H1 (cell line): ENCODE results near the gene HTR3B. TPM values are rescaled to one million over a fixed set of nuclear protein-coding genes. Genes with fewer than 3 reads are reported as not detected.

ENCODE experiments used
- CTCF ChIA-PET: fragments of 300-600 bp; sonication (Branson Sonifier 250); formaldehyde crosslinking; loops from one replicate; lab custom pipeline; 2021; ENCODE audit not compliant: partially characterized antibody; lab: Charles Lee
- POLR2A ChIA-PET: fragments of 300-600 bp; sonication (Branson Sonifier 250); formaldehyde crosslinking; loops from one replicate; lab custom pipeline; 2021; ENCODE audit warnings: inconsistent platforms; ENCODE audit not compliant: partially characterized antibody; lab: Charles Lee
- DNase-seq, 2 experiments: peaks; one replicate each; pipeline versions ENCODE4 v3.0.0 to v3.0.0-alpha.2; 2010 to 2022; ENCODE audit warnings: low spot score in 2 of 2, low read depth in 1 of 2, mixed read lengths in 1 of 2
- FAIRE-seq: peaks from 2 replicates; lab custom pipeline; 2011; peaks lifted over from hg19 to GRCh38; lab: Jason Lieb, UNC
- H2AFZ ChIP-seq: 2 replicates; pipeline ENCODE4 v1.8.1; 2012; ENCODE audit warnings: low read length, inconsistent platforms
- H2AK5ac ChIP-seq: 2 replicates; pipeline ENCODE4 v1.6.1; 2013; ENCODE audit warnings: low read depth, low read length
- H2BK120ac ChIP-seq: replicated peaks from 2 replicates; pipeline ENCODE3; 2013; ENCODE audit warnings: low read depth, low read length, inconsistent platforms
- H2BK12ac ChIP-seq: 2 replicates; pipeline ENCODE4 v1.6.1; 2013; ENCODE audit warnings: low read depth, low read length
- H2BK15ac ChIP-seq: 2 replicates; pipeline ENCODE4 v1.6.1; 2013; ENCODE audit warnings: low read length
- H2BK20ac ChIP-seq: 2 replicates; pipeline ENCODE4 v1.6.1; 2013; ENCODE audit warnings: low read length
- H2BK5ac ChIP-seq: 2 replicates; pipeline ENCODE4 v1.6.1; 2013; ENCODE audit warnings: low read depth, low read length
- H3K14ac ChIP-seq: 2 replicates; pipeline ENCODE4 v1.6.1; 2013; ENCODE audit warnings: inconsistent platforms; ENCODE audit not compliant: insufficient read length
- H3K18ac ChIP-seq: 2 replicates; pipeline ENCODE4 v1.6.1; 2013; ENCODE audit warnings: low read length; ENCODE audit errors: extremely low read depth
- H3K23ac ChIP-seq: 2 replicates; pipeline ENCODE4 v1.6.1; 2013; ENCODE audit warnings: inconsistent platforms; ENCODE audit not compliant: insufficient read length
- H3K23me2 ChIP-seq: 2 replicates; pipeline ENCODE4 v1.6.1; 2013; ENCODE audit warnings: low read depth, low read length
- H3K27ac ChIP-seq: 2 replicates; pipeline ENCODE4 v1.6.1; 2011; ENCODE audit warnings: low read depth, low read length, inconsistent platforms
- H3K27me3 ChIP-seq, 4 experiments: replicated peaks in 1 of 4; 1 replicate in 1 of 4; 2 replicates in 3 of 4; pipeline versions ENCODE4 v1.6.1 to v1.8.1; 2011 to 2013; ENCODE audit warnings: low read length in 3 of 4, mild to moderate bottlenecking in 3 of 4, inconsistent platforms in 2 of 4, mixed read lengths in 2 of 4, moderate library complexity in 1 of 4; ENCODE audit not compliant: control insufficient read depth in 3 of 4, insufficient read depth in 3 of 4; ENCODE audit errors: extremely low read depth in 1 of 4
- H3K36me3 ChIP-seq, 4 experiments: 2 replicates each; pipeline versions ENCODE4 v1.6.1 to v1.8.1; 2011 to 2013; ENCODE audit warnings: mild to moderate bottlenecking in 4 of 4, low read length in 3 of 4, moderate library complexity in 2 of 4, control low read depth in 1 of 4, inconsistent platforms in 1 of 4; ENCODE audit not compliant: insufficient read depth in 4 of 4, control insufficient read depth in 2 of 4
- H3K4ac ChIP-seq: replicated peaks from 2 replicates; pipeline ENCODE3; 2013; ENCODE audit warnings: low read length, low read depth, mixed read lengths, inconsistent platforms; ENCODE audit not compliant: insufficient read length
- H3K4me1 ChIP-seq, 4 experiments: replicated peaks in 1 of 4; 1 replicate in 1 of 4; 2 replicates in 3 of 4; pipeline versions ENCODE4 v1.6.1 to v1.8.1; 2011 to 2013; ENCODE audit warnings: low read length in 3 of 4, inconsistent platforms in 2 of 4, mixed read lengths in 1 of 4; ENCODE audit not compliant: insufficient read depth in 4 of 4, control insufficient read depth in 3 of 4
- H3K4me2 ChIP-seq, 2 experiments: 2 replicates each; pipeline versions ENCODE4 v1.6.1 to v1.8.1; 2011 to 2013; ENCODE audit warnings: low read depth in 2 of 2, low read length in 2 of 2, control low read depth in 1 of 2, inconsistent platforms in 1 of 2, mild to moderate bottlenecking in 1 of 2; ENCODE audit not compliant: insufficient read depth in 1 of 2
- H3K4me3 ChIP-seq, 4 experiments: fragments of 200-600, 300-600 bp in 1 of 4; sonication (generic), shearing (Covaris generic), sonication (Bioruptor Twin) in 1 of 4; 2 replicates each; pipeline versions ENCODE4 v1.5.1 to v1.8.1; 2011 to 2016; ENCODE audit warnings: low read length in 4 of 4, low read depth in 3 of 4, control low read depth in 2 of 4, inconsistent platforms in 2 of 4, mild to moderate bottlenecking in 2 of 4, mixed read lengths in 1 of 4, moderate library complexity in 1 of 4; ENCODE audit not compliant: insufficient read depth in 2 of 4; ENCODE audit errors: extremely low read depth in 1 of 4
- H3K56ac ChIP-seq: replicated peaks from 2 replicates; pipeline ENCODE3; 2013; ENCODE audit warnings: low read depth, mild to moderate bottlenecking, mixed read lengths, low read length, inconsistent platforms; ENCODE audit not compliant: insufficient read length
- H3K79me1 ChIP-seq: 2 replicates; pipeline ENCODE4 v1.6.1; 2013; ENCODE audit warnings: low read depth, low read length, control low read depth
- H3K79me2 ChIP-seq, 2 experiments: 2 replicates each; pipeline versions ENCODE4 v1.6.1 to v1.8.1; 2012 to 2013; ENCODE audit warnings: low read length in 2 of 2, mild to moderate bottlenecking in 2 of 2, inconsistent platforms in 1 of 2; ENCODE audit not compliant: insufficient read depth in 2 of 2, control insufficient read depth in 1 of 2
- H3K9ac ChIP-seq, 4 experiments: replicated peaks in 1 of 4; 1 replicate in 1 of 4; 2 replicates in 3 of 4; pipeline versions ENCODE4 v1.6.1 to v1.8.1; 2011 to 2013; ENCODE audit warnings: low read depth in 3 of 4, low read length in 3 of 4, control low read depth in 2 of 4, mild to moderate bottlenecking in 2 of 4, moderate library complexity in 2 of 4, inconsistent platforms in 1 of 4; ENCODE audit errors: extremely low read depth in 1 of 4
- H3K9me3 ChIP-seq, 2 experiments: 2 replicates each; pipeline versions ENCODE4 v1.6.1 to v1.8.1; 2012 to 2013; ENCODE audit warnings: mild to moderate bottlenecking in 2 of 2, moderate library complexity in 2 of 2, control low read depth in 1 of 2, inconsistent platforms in 1 of 2, low read depth in 1 of 2, low read length in 1 of 2, mixed read lengths in 1 of 2; ENCODE audit not compliant: insufficient read depth in 2 of 2
- H4K20me1 ChIP-seq, 2 experiments: replicated peaks in 1 of 2; 2 replicates each; pipeline versions ENCODE3 to v1.8.1; 2011 to 2013; ENCODE audit warnings: inconsistent platforms in 2 of 2, low read length in 2 of 2, mild to moderate bottlenecking in 1 of 2; ENCODE audit not compliant: insufficient read depth in 2 of 2, control insufficient read depth in 1 of 2
- H4K5ac ChIP-seq: 2 replicates; pipeline ENCODE4 v1.6.1; 2013; ENCODE audit warnings: low read length, low read depth, mixed read lengths, inconsistent platforms; ENCODE audit not compliant: insufficient read length
- H4K8ac ChIP-seq: 2 replicates; pipeline ENCODE4 v1.8.0; 2013; ENCODE audit warnings: mild to moderate bottlenecking, moderate library complexity, low read length, inconsistent platforms; ENCODE audit not compliant: insufficient read depth; ENCODE audit errors: extremely low read depth
- H4K91ac ChIP-seq: replicated peaks from 2 replicates; pipeline ENCODE3; 2013; ENCODE audit warnings: low read length, mixed read lengths, inconsistent platforms; ENCODE audit not compliant: insufficient read length
- BCL11A ChIP-seq, 2 experiments: IDR thresholded peaks; one replicate each; pipeline ENCODE4 v1.6.1; 2011; ENCODE audit warnings: low read depth in 2 of 2, low read length in 2 of 2, mild to moderate bottlenecking in 2 of 2
- GABPA ChIP-seq: IDR thresholded peaks from 2 replicates; pipeline ENCODE4 v1.6.1; 2011; ENCODE audit warnings: mild to moderate bottlenecking, low read length, moderate library complexity, borderline replicate concordance; ENCODE audit not compliant: insufficient read depth
- GTF2F1 ChIP-seq: IDR thresholded peaks from 2 replicates; pipeline ENCODE4 v1.6.1; 2012; ENCODE audit warnings: low read depth, low read length, improper control_type of control experiment, borderline replicate concordance
- HDAC2 ChIP-seq, 2 experiments: fragments of 300-600 bp in 1 of 2; sonication (generic) in 1 of 2; IDR thresholded peaks; 2 replicates each; pipeline ENCODE4 v1.6.1; 2011 to 2012; ENCODE audit warnings: low read depth in 2 of 2, low read length in 2 of 2, mild to moderate bottlenecking in 2 of 2, moderate library complexity in 2 of 2, borderline replicate concordance in 1 of 2, inconsistent platforms in 1 of 2
- HDAC6 ChIP-seq: IDR thresholded peaks from one replicate; pipeline ENCODE4 v1.7.1; 2012; ENCODE audit warnings: low read depth, mild to moderate bottlenecking, inconsistent platforms, low read length, moderate library complexity
- NANOG ChIP-seq: IDR thresholded peaks from 2 replicates; pipeline ENCODE4 v1.6.1; 2011; ENCODE audit warnings: low read length, low read depth, mild to moderate bottlenecking, inconsistent platforms; ENCODE audit not compliant: insufficient read depth, poor library complexity, severe bottlenecking
- POU5F1 ChIP-seq: IDR thresholded peaks from 2 replicates; pipeline ENCODE4 v1.6.1; 2011; ENCODE audit warnings: low read depth, mild to moderate bottlenecking, low read length, moderate library complexity
- RAD21 ChIP-seq, 2 experiments: IDR thresholded peaks in 1 of 2; conservative IDR thresholded peaks in 1 of 2; 2 replicates each; pipeline ENCODE4 v1.6.1; 2011; ENCODE audit warnings: low read depth in 2 of 2, low read length in 2 of 2, improper control_type of control experiment in 1 of 2, inconsistent platforms in 1 of 2, mild to moderate bottlenecking in 1 of 2, moderate library complexity in 1 of 2
- RBBP5 ChIP-seq: IDR thresholded peaks from 2 replicates; pipeline ENCODE4 v1.7.1; 2012; ENCODE audit warnings: low read depth, mild to moderate bottlenecking, inconsistent platforms, low read length, moderate library complexity, borderline replicate concordance
- RXRA ChIP-seq: IDR thresholded peaks from 2 replicates; pipeline ENCODE4 v1.6.1; 2011; ENCODE audit warnings: low read depth, mild to moderate bottlenecking, low read length, moderate library complexity; ENCODE audit not compliant: insufficient read depth
- SIRT6 ChIP-seq: IDR thresholded peaks from one replicate; pipeline ENCODE4 v1.7.1; 2012; ENCODE audit warnings: low read length, inconsistent platforms
- YY1 ChIP-seq: IDR thresholded peaks from 2 replicates; pipeline ENCODE4 v1.6.1; 2011; ENCODE audit warnings: low read depth, mild to moderate bottlenecking, low read length
- WGBS, 2 experiments: shearing (Covaris generic) in 1 of 2; methylation state at CpG; one replicate each; pipeline versions ENCODE4 v1.1.6 to v1.1.7; 2013 to 2015; ENCODE audit warnings: low lambda C conversion rate in 2 of 2, mixed read lengths in 2 of 2, inconsistent platforms in 1 of 2, low coverage in 1 of 2, missing lambda C conversion rate in 1 of 2; ENCODE audit not compliant: insufficient replicate concordance in 2 of 2, insufficient coverage in 1 of 2, insufficient read length in 1 of 2; ENCODE audit errors: extremely low coverage in 1 of 2, missing lambda C conversion rate in 1 of 2; 5-methylcytosine and 5-hydroxymethylcytosine counted together
- polyA plus RNA-seq, 7 experiments: library from polyadenylated mRNA; depleted of rRNA in 3 of 7; stranded (reverse) in 5 of 7; unstranded in 2 of 7; fragments of >200 nt in 5 of 7; fragments of 200-250 nt in 2 of 7; gene quantifications; 1 replicate in 5 of 7; 2 replicates in 1 of 7; 4 replicates in 1 of 7; pipeline versions ENCODE4 v1.2.1 to v1.2.3, GENCODE V29; 2011 to 2013; ENCODE audit warnings: missing spikeins in 2 of 7, mixed read lengths in 2 of 7
- total RNA-seq: library from RNA; stranded (reverse); fragmentation: NEBNext Ultra II Directional; extraction: Animal tissue kit (Norgen Biotek cat#: 25700); gene quantifications from 2 replicates; pipeline ENCODE4 v1.2.1, GENCODE V29; 2021

HTR3B gene
- total and polyA plus RNA-seq, 2 of the 8 experiments (the other 6 are each of a cell fraction or from before 2014, with no cell fraction given) = not detected

GRCh38 chr11:113894421-113894996, 10.1 kb upstream of the HTR3B start:
- ChIA-PET CTCF (interaction anchor here (1.5 to 12.0 kb wide), 8 partner anchors 11 to 367 kb away, joined by 6 to 132 read pairs (median 22); partner anchors contain the start of gene HTR3B), POLR2A (interaction anchor here (1.5 to 4.2 kb wide), 3 partner anchors 9 to 19 kb away, joined by 3 to 20 read pairs (median 3); partner anchors contain the start of gene USP28)
- H4K91ac ChIP-seq = no peak overlapping the region
- H3K4me2 ChIP-seq = no peak overlapping the region
- no peak overlapping the region for H4K8ac ChIP-seq
- H2BK5ac ChIP-seq = no peak overlapping the region
- H2BK20ac ChIP-seq = no peak overlapping the region
- 94% methylated on average over 9 of the region's 9 CpGs; no CpG with 5 or more reads in 1 of the 2 experiments for WGBS, 2 experiments
- DNase-seq (no peak), FAIRE-seq (no peak)
- H3K18ac ChIP-seq = peak overlapping the region; percentile 66; the same call in 1 of the 2 replicates
- H3K56ac ChIP-seq = no peak overlapping the region
- H4K5ac ChIP-seq = no peak overlapping the region
- no peak overlapping the region for H3K14ac ChIP-seq
- H2AK5ac ChIP-seq = 0 out of 2 replicates have a peak overlapping the region, but pooled peaks have one; percentile 28
- no peaks in the 10 kb centered on the region for H3K79me1 ChIP-seq
- peaks cover 0 to 13% (median 2%) of the 10 kb centered on the region in 4 experiments; a peak in 4 of 7 replicates for H3K4me1 ChIP-seq
- H3K9me3 ChIP-seq = no peaks in the 10 kb centered on the region
- no peak overlapping the region for H3K27ac ChIP-seq
- H3K36me3 ChIP-seq = no peaks in the 10 kb centered on the region
- H3K4me3 ChIP-seq = no peak overlapping the region
- peak overlapping the region; percentile 36; the same call in 1 of the 2 replicates for H2AFZ ChIP-seq
- H3K23me2 ChIP-seq = no peaks in the 10 kb centered on the region
- no peaks in the 10 kb centered on the region for H3K27me3 ChIP-seq
- H4K20me1 ChIP-seq = no peaks in the 10 kb centered on the region
- H3K9ac ChIP-seq = no peak overlapping the region
- no peak overlapping the region for H3K23ac ChIP-seq
- H2BK15ac ChIP-seq = 0 out of 2 replicates have a peak overlapping the region, but pooled peaks have one; percentile 46
- H2BK120ac ChIP-seq = no peak overlapping the region
- no peak overlapping the region for H2BK12ac ChIP-seq
- no peaks in the 10 kb centered on the region for H3K79me2 ChIP-seq
- no peak overlapping the region for H3K4ac ChIP-seq
- TF ChIP-seq POU5F1 (no peak), RAD21 (IDR thresholded peaks at IDR 0.05 in 1 of 2, conservative IDR thresholded peaks at IDR 0.05 in 1 of 2; ENCODE audit: low read depth in 2 of 2, low read length in 2 of 2) (no peak), HDAC6 (no peak), YY1 (no peak), HDAC2 (IDR thresholded peaks at IDR 0.05; ENCODE audit: borderline replicate concordance in 1 of 2, low read depth in 2 of 2, low read length in 2 of 2) (no peak), BCL11A (IDR thresholded peaks at IDR 0.05; ENCODE audit: low read depth in 2 of 2, low read length in 2 of 2) (no peak), NANOG (no peak), RBBP5 (no peak), SIRT6 (no peak), GTF2F1 (no peak), GABPA (no peak), RXRA (no peak)
